RPMI7951 (cell line): ENCODE measurements around the gene ADAM12. TPM values are rescaled to one million over a fixed set of nuclear protein-coding genes. Genes with fewer than 3 reads are reported as not detected.
"Not testable (repeated sequence)": the region's sequence is repeated elsewhere in the genome, so short reads cannot be mapped to it uniquely, and the experiment has no call there.

Experiments
- DNase-seq: peaks from one replicate; pipeline ENCODE4 v3.0.0-alpha.2; 2012; ENCODE audit warnings: low read depth
- total RNA-seq: library from RNA; depleted of rRNA; stranded (reverse); fragments of >200 nt; shearing (Covaris generic); gene quantifications from 2 replicates; pipeline ENCODE4 v1.2.3, GENCODE V29; 2014

ADAM12 gene
- total RNA-seq, 1 experiment from 2014 or later: 34.8 TPM

DNA sequence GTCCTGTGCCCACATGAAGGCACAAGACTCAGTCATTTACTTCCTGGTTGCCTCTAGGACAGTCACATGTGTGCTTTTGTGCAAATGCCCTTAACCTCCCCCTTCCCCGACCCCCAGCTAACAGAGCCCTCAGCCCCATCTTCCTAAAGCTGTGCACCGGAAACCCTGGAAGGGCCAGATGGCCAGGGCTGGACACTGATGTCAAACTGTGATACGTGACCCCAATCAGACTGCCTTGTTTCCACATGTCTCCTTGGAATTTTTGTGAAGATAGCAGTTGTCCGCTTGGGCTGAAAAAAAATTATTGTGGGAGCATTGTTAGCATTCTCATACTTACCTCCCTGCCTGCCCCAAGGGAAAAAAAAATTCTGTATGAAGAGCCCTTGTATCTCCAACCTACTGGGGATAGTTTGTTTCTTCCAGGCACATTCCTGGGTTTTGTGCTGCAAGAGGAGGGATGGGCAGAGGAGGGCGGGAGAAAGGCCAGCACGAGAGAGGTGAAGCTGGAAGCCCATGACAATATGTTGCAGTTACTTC lies 17.0 kb upstream of the ADAM12 start:
- no peak for DNase-seq

GRCh38 chr10:126402721-126403695 lies 14.7 kb upstream of the ADAM12 start:
- no peak for DNase-seq

- no peak for DNase-seq
These were observed 12.4 kb upstream of the ADAM12 start for GRCh38 chr10:126400641-126401040.

GRCh38 chr10:126398924-126399323 lies 10.6 kb upstream of the ADAM12 start:
- no peak for DNase-seq

- no peak for DNase-seq
These were observed 10.1 kb upstream of the ADAM12 start for GRCh38 chr10:126398383-126398743.

- peak; percentile 96 for DNase-seq
These were observed 9.5 kb upstream of the ADAM12 start for GRCh38 chr10:126397640-126398382.

- no peak for DNase-seq
These were observed 8.9 kb upstream of the ADAM12 start for GRCh38 chr10:126397156-126397555.

DNA sequence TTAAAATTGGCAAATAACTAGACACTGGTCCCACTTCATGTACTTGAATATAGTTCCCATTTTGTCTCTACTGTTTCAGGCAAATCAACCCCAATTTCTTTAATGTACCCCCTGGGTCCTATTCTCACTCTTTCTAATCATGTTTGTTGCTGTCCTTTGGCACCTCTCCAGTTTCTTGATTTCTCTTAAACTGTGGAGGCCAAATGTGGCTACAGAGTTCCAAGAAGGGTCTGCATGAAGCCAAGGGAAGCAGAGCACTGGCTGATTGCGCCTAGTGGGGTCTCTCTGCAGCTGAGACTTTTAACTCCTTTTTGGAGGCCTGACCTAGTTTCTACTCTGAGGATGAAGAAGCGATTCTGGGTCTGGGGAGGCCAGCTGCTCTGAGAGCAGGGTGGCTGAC lies 6.7 kb upstream of the ADAM12 start:
- DNase-seq: no peak

GRCh38 chr10:126393076-126393475 lies 4.8 kb upstream of the ADAM12 start:
- DNase-seq: no peak

DNA sequence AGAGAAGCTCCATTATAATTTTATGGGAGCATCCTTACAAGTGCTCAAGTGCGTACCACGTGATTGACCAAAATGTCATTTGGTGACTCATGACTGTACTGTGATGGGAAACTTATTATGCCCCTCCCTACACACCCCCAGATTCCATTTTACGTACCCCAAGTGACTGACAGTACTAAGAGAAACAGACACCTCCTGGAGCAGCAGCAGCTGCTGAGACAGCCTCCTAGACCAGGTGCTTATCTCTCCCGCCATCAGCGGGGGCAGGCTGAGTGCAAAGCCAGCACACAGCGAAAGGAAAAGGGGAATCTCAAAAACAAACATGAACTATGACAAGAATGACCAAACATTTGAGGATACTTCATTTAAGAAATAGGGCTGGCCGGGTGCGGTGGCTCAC lies 4.2 kb upstream of the ADAM12 start:
- DNase-seq: no peak

DNA sequence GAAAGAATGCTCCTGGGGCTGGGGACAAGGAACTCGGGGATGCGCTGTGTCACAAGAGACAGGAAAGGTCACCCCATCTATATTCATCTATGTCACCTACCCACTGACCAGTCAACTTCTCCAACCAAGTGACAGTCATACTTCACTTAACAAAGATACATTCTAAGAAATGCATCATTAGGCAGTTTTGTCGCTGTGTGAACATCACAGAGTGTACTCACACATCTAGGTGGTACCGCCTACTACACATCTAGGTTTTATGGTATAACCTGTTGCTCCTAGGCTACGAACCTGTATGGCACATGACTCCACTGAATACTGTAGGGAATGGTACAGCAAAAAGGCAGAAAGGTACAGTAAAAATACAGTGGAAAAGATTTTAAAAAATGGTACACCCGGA lies 3.8 kb upstream of the ADAM12 start:
- DNase-seq: no peak

DNA sequence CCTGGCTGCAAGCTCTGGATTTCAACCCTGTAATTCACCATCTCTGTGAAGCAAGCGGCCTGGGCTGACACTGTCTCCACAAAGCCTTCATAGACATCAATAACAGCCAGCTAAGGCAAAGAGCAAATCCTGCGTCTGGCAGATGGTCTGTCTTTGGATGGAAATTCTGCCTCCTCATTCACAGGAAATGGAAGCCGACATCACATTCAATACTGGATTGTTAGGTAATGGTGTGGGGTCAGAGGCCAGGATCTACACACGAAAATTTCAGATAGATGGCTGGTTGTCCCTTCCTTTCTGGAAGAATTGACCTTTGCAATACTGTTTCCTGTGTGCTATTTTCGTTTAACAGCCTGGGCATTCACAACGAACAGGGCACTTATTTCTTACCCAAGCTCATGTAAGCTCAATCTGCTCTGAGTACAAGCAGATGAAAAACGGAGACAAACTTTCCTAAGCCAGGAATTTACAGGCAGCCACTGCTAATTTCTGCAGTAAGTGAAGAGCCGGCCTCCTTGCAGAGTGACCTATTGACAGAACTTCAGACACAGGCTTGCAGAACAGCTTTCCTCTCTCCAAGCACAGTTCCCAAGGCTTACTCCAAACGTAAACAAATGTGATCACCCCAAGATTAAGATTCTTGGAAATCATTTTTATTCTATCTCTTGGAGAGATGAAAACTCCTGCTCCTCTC lies 3.1 kb upstream of the ADAM12 start:
- DNase-seq: peak; percentile 51

- no peak for DNase-seq
These were observed 2.0 kb upstream of the ADAM12 start for GRCh38 chr10:126390324-126390723.

- DNase-seq: peak; percentile 64
These were observed 996 bp downstream of the ADAM12 start for GRCh38 chr10:126387041-126387921.

- peak; percentile 85 for DNase-seq
These were observed 3.9 kb downstream of the ADAM12 start for GRCh38 chr10:126384269-126384873.

DNA sequence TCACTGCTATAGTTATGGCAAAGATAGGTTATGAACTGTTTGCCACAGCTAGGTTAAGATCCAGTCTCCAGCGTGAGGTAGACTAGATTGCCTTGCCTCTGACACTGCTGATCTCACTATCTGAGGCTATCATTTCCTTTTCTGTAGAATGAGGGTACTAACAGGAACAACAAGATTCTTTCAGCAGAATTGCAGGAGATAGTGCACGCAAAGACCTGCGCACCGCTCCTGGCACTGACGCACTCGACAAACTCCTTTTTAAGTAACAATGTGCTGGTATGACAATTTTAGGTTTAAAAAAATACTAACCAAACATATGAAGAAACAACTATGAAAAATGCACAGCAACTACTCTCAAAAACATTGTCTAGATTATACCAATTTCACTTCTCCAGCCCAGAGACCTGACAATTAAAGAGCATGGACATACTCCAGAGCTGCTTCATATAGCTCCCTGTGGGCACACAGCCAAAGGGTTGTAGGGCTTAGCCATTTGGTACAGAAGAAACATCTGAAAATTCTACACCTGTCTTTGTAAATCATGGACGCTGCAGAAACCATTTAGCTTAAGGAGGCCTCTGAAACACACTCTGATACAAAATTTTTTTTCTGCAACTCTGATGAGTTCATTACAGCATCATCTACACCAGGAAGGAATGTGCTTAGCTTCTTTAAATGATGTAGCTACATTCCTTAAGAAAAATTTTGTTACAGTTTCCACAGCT lies 7.8 kb downstream of the ADAM12 start:
- no peak for DNase-seq

GRCh38 chr10:126379166-126379565 lies 9.1 kb downstream of the ADAM12 start:
- not testable (repeated sequence) for DNase-seq

DNA sequence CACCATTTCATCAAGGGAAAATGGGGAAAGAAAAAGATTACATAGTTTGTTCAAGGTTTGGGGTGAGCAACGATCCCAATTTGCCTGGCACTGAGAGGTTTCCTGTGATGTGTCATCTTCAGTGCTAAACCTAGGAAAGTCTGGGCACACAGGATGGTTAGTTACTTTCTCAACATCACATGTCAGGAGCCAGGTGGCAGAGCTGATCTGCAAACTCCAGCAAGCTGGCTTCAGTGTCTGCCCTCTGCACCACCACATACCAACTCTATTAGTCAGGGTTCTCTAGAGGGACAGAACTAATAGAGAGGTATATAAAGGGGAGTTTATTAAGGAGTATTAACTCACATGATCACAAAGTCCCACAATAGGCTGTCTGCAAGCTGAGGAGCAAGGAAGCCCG lies 11.3 kb downstream of the ADAM12 start:
- peak; percentile 80 for DNase-seq

- no peak for DNase-seq
These were observed 12.2 kb downstream of the ADAM12 start for GRCh38 chr10:126375926-126376554.
